PC-9 (cell line): ENCODE results near the gene PEF1. TPM values are rescaled to one million over a fixed set of nuclear protein-coding genes. Genes with fewer than 3 reads are reported as not detected.

Experiments used
- BruUV-seq: library from RNA; stranded (reverse); fragments of 400-500 nt; replicated peaks from 2 replicates; lab custom pipeline; 2021; lab: Mats Ljungman, UMichigan
- CTCF ChIA-PET: fragments of 300-600 bp; sonication (Branson Sonifier 250); formaldehyde crosslinking; loops from one replicate; lab custom pipeline; 2022; ENCODE audit warnings: antibody characterized with exemption; lab: Charles Lee
- POLR2A ChIA-PET: fragments of 300-600 bp; sonication (Branson Sonifier 250); formaldehyde crosslinking; loops from one replicate; lab custom pipeline; 2022; ENCODE audit warnings: antibody characterized with exemption; ENCODE audit not compliant: unreplicated experiment; lab: Charles Lee
- DNase-seq, 2 experiments: peaks; one replicate each; pipeline versions ENCODE4 v3.0.0 to v3.0.0-alpha.2; 2015 to 2022; ENCODE audit warnings: mixed read lengths in 1 of 2
- H2AFZ ChIP-seq: fragments of 200-600 bp; sonication (generic); 2 replicates; pipeline ENCODE4 v1.8.1; 2017; ENCODE audit warnings: antibody characterized with exemption
- H3F3A ChIP-seq: fragments of 200-600 bp; sonication (generic); 2 replicates; pipeline ENCODE4 v1.8.1; 2017; ENCODE audit warnings: antibody characterized with exemption, mild to moderate bottlenecking, low read depth; ENCODE audit not compliant: insufficient read depth
- H3K27ac ChIP-seq: fragments of 200-600 bp; sonication (generic); 2 replicates; pipeline ENCODE4 v1.6.1; 2016; ENCODE audit warnings: mixed run types
- H3K27me3 ChIP-seq: fragments of 200-600 bp; sonication (generic); 2 replicates; pipeline ENCODE4 v1.6.1; 2016; ENCODE audit warnings: low read depth, mixed run types; ENCODE audit not compliant: insufficient read depth
- H3K36me3 ChIP-seq: fragments of 200-600 bp; sonication (generic); 2 replicates; pipeline ENCODE4 v1.6.1; 2016; ENCODE audit warnings: low read depth, mixed run types
- H3K4me1 ChIP-seq: fragments of 200-600 bp; sonication (generic); replicated peaks from 2 replicates; pipeline ENCODE4 v1.6.1; 2016; ENCODE audit warnings: mixed run types; ENCODE audit not compliant: insufficient read depth
- H3K4me2 ChIP-seq: fragments of 200-600 bp; sonication (generic); 2 replicates; pipeline ENCODE4 v1.6.1; 2017; ENCODE audit warnings: mixed run types
- H3K4me3 ChIP-seq: fragments of 200-600 bp; sonication (generic); 2 replicates; pipeline ENCODE4 v1.6.1; 2016; ENCODE audit warnings: mixed run types
- H3K79me2 ChIP-seq: fragments of 200-600 bp; sonication (generic); 2 replicates; pipeline ENCODE4 v1.6.1; 2017; ENCODE audit warnings: low read depth, mixed run types
- H3K9me2 ChIP-seq: fragments of 200-600 bp; sonication (generic); 2 replicates; pipeline ENCODE4 v1.8.1; 2017; ENCODE audit warnings: mild to moderate bottlenecking; ENCODE audit not compliant: insufficient read depth
- H3K9me3 ChIP-seq: fragments of 200-600 bp; sonication (generic); 2 replicates; pipeline ENCODE4 v1.8.1; 2016; ENCODE audit warnings: low read depth; ENCODE audit not compliant: insufficient read depth
- H4K20me1 ChIP-seq: fragments of 200-600 bp; sonication (generic); 2 replicates; pipeline ENCODE4 v1.8.1; 2017; ENCODE audit not compliant: insufficient read depth
- CTCF ChIP-seq: fragments of 200-600 bp; sonication (generic); conservative IDR thresholded peaks from 2 replicates; pipeline ENCODE4 v1.6.1; 2017; ENCODE audit warnings: mixed run types, antibody characterized with exemption, mild to moderate bottlenecking, moderate library complexity
- EZH2 ChIP-seq: fragments of 200-600 bp; sonication (generic); IDR thresholded peaks from 2 replicates; pipeline ENCODE4 v1.8.0; 2017; ENCODE audit warnings: antibody characterized with exemption, low read depth
- intact Hi-C: fragments of 100-400 bp; cut with micrococcal nuclease; formaldehyde crosslinking; loops from one replicate; pipeline ENCODE4 v1.10.0; 2022; ENCODE audit not compliant: unreplicated experiment
- total RNA-seq: library from RNA; stranded (reverse); gene quantifications from 2 replicates; pipeline ENCODE4 v1.2.3, GENCODE V29; 2021

PEF1 gene
- total RNA-seq, 1 experiment from 2014 or later = 40.3 TPM

- Histone ChIP-seq H3K4me1 (no peaks in the 10 kb centered on the region), H3K27me3 (no peaks in the 10 kb centered on the region), H3F3A (no peaks in the 10 kb centered on the region), H3K36me3 (no peaks in the 10 kb centered on the region), H3K79me2 (no peaks in the 10 kb centered on the region), H3K9me2 (no peaks in the 10 kb centered on the region), H2AFZ (peak overlapping the region; percentile 88), H3K4me2 (peak overlapping the region; percentile 96), H4K20me1 (no peaks in the 10 kb centered on the region), H3K4me3 (peak overlapping the region; percentile 75), H3K9me3 (no peaks in the 10 kb centered on the region), H3K27ac (no peak overlapping the region)
- peak in 1 of 2 experiments; percentile 43 for DNase-seq
- TF ChIP-seq EZH2 = no peak
- TF ChIP-seq CTCF = peak; percentile 98
- ChIA-PET CTCF (interaction anchor here (0.6 kb wide), 1 partner anchor 625 kb away, joined by 3 read pairs; no protein-coding TSS in a partner anchor), POLR2A (interaction anchor here (0.6 kb wide), 1 partner anchor 9 kb away, joined by 4 read pairs; no protein-coding TSS in a partner anchor)
- no TSS peak for BruUV-seq
- intact Hi-C loops = loop anchor here (1.0 kb wide), 2 partner anchors 54 to 433 kb away; no protein-coding TSS in a partner anchor
These were observed 26.5 kb downstream of the PEF1 start for GRCh38 chr1:31617916-31618746.

GRCh38 chr1:31617218-31617915 lies 27.3 kb downstream of the PEF1 start, which contains the start of gene HCRTR1:
HCRTR1 (plus strand) TSS chr1:31617689; CDS start chr1:31619193, 1,504 bp downstream.
- Histone ChIP-seq H3K4me1 (no peaks in the 10 kb centered on the region), H3K27me3 (no peaks in the 10 kb centered on the region), H4K20me1 (no peaks in the 10 kb centered on the region), H2AFZ (peak within 1 kb of the TSS; percentile 88), H3K4me3 (peak within 1 kb of the TSS; percentile 75), H3K4me2 (peak within 1 kb of the TSS; percentile 96), H3K36me3 (no peaks in the 10 kb centered on the region), H3K9me2 (no peaks in the 10 kb centered on the region), H3K79me2 (no peaks in the 10 kb centered on the region), H3K9me3 (no peaks in the 10 kb centered on the region), H3K27ac (no peak within 1 kb of the TSS), H3F3A (peaks cover 4% of the 10 kb centered on the region; the same call in 1 of the 2 replicates)
- intact Hi-C loops = no loop called here
- ChIA-PET CTCF (interaction anchor here (0.6 kb wide), 1 partner anchor 624 kb away, joined by 3 read pairs; no protein-coding TSS in a partner anchor), POLR2A (no interaction called here)
- no peak for DNase-seq
- TF ChIP-seq CTCF = no peak
- TF ChIP-seq EZH2 = no peak
- no TSS peak for BruUV-seq

GRCh38 chr1:31615939-31616338 lies 28.7 kb downstream of the PEF1 start:
- ChIA-PET CTCF (no interaction called here), POLR2A (no interaction called here)
- Histone ChIP-seq H3K27ac (no peak overlapping the region), H3K9me2 (no peaks in the 10 kb centered on the region), H3K4me3 (no peak overlapping the region), H3K27me3 (no peaks in the 10 kb centered on the region), H3K4me1 (no peaks in the 10 kb centered on the region), H3K36me3 (no peaks in the 10 kb centered on the region), H4K20me1 (no peaks in the 10 kb centered on the region), H3K9me3 (no peaks in the 10 kb centered on the region), H3F3A (peaks cover 8% of the 10 kb centered on the region; the same call in 1 of the 2 replicates), H3K4me2 (no peak overlapping the region), H3K79me2 (no peaks in the 10 kb centered on the region), H2AFZ (no peak overlapping the region)
- intact Hi-C loops = no loop called here
- BruUV-seq = no TSS peak
- no peak for DNase-seq
- no peak for TF ChIP-seq EZH2
- no peak for TF ChIP-seq CTCF
